ENCODE data around the gene DPH1.

DPH1 gene

DNA sequence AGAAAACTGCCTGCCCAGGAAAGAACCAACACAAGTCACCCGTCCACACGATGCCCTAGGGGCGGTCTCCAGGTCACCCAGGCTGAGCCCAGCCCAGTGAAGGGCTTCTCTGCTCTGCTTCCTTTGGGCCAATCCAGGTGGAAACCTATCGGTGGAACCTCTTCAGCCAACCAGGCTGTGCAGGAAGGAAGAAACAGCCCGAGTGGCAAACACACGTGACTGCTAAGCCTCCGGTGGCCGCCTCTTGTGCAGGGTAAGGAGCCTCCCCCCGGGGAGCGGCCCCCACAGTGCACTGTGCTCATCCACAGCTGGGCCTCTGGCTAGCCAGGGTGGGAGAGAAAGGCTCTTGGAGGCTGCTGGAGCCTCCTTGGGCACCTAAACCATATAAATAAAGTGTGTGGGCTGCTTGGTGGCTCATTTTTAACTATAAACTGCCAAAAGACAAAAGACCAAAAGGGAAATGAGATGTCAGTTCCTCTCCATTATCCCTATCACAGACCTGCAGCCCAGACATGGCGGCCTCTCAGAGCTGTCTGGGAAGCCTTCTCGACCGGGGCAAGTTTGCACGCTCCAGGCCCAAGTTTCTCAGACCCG lies 7.2 kb upstream of the DPH1 start:
- POLR2A ChIA-PET: interaction anchor here (0.6 to 3.5 kb wide), 3 partner anchors 107 to 301 kb away, joined by 5 to 19 read pairs (median 8); no protein-coding TSS in a partner anchor
- TF ChIP-seq ZNF423 (tag by site-specific recombination; IDR thresholded peaks at IDR 0.05): no peak
- no peak for TF ChIP-seq ZNF558 (tag by site-specific recombination; IDR thresholded peaks at IDR 0.05)
- TF ChIP-seq PRDM4 (tag by site-specific recombination; IDR thresholded peaks at IDR 0.05): 0 out of 2 replicates have a peak, but pooled peaks have one; percentile 24
- no peak for TF ChIP-seq IKZF3 (tag by site-specific recombination; IDR thresholded peaks at IDR 0.05)
- peak; percentile 20; the same call in 1 of the 2 replicates for TF ChIP-seq GLIS1 (tag by site-specific recombination; IDR thresholded peaks at IDR 0.05)
- TF ChIP-seq ZNF175 (tag by site-specific recombination; IDR thresholded peaks at IDR 0.05): no peak
- TF ChIP-seq ZNF174 (tag by site-specific recombination; IDR thresholded peaks at IDR 0.05): no peak
- peak; percentile 73 for TF ChIP-seq ZIC2 (tag by site-specific recombination; IDR thresholded peaks at IDR 0.05)
- no peak for TF ChIP-seq BCL11A (tag by site-specific recombination; IDR thresholded peaks at IDR 0.05; ENCODE audit: low read depth)
- TF ChIP-seq, protein P1, sequence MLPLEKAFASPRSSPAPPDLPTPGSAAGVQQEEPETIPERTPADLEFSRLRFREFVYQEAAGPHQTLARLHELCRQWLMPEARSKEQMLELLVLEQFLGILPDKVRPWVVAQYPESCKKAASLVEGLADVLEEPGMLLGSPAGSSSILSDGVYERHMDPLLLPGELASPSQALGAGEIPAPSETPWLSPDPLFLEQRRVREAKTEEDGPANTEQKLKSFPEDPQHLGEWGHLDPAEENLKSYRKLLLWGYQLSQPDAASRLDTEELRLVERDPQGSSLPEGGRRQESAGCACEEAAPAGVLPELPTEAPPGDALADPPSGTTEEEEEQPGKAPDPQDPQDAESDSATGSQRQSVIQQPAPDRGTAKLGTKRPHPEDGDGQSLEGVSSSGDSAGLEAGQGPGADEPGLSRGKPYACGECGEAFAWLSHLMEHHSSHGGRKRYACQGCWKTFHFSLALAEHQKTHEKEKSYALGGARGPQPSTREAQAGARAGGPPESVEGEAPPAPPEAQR (tag by site-specific recombination; IDR thresholded peaks at IDR 0.05): no peak
- TF ChIP-seq ZNF221 (tag by site-specific recombination; IDR thresholded peaks at IDR 0.05; ENCODE audit: borderline replicate concordance): no peak
- no peak for TF ChIP-seq HOXA7 (CRISPR knock-in tag; IDR thresholded peaks at IDR 0.05; ENCODE audit: borderline replicate concordance)
- TF ChIP-seq, protein P2, sequence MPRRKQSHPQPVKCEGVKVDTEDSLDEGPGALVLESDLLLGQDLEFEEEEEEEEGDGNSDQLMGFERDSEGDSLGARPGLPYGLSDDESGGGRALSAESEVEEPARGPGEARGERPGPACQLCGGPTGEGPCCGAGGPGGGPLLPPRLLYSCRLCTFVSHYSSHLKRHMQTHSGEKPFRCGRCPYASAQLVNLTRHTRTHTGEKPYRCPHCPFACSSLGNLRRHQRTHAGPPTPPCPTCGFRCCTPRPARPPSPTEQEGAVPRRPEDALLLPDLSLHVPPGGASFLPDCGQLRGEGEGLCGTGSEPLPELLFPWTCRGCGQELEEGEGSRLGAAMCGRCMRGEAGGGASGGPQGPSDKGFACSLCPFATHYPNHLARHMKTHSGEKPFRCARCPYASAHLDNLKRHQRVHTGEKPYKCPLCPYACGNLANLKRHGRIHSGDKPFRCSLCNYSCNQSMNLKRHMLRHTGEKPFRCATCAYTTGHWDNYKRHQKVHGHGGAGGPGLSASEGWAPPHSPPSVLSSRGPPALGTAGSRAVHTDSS (tag by site-specific recombination; IDR thresholded peaks at IDR 0.05): no peak
- TF ChIP-seq PBX3 (CRISPR knock-in tag; IDR thresholded peaks at IDR 0.05): no peak
- no peak for TF ChIP-seq ZBTB44 (tag by site-specific recombination; IDR thresholded peaks at IDR 0.05)
- no peak for TF ChIP-seq ZNF19 (tag by site-specific recombination; IDR thresholded peaks at IDR 0.05; ENCODE audit: low read depth)
- CTCF ChIA-PET: interaction anchor here (0.5 to 12.2 kb wide), 4 partner anchors 10 to 157 kb away, joined by 3 to 145 read pairs (median 14); no protein-coding TSS in a partner anchor
- peaks cover 10% of the 10 kb centered on the region; the same call in 1 of the 2 replicates for H3K4me1 ChIP-seq (ENCODE audit: control insufficient read depth, insufficient read depth, low read length)
- no peaks in the 10 kb centered on the region for H3K36me3 ChIP-seq (ENCODE audit: control insufficient read depth in 2 of 2, insufficient read depth in 1 of 2, low read length in 2 of 2)
- no peak overlapping the region for H3K27ac ChIP-seq (ENCODE audit: extremely low read depth, low read depth, low read length)
- H3K4me3 ChIP-seq (ENCODE audit: low read depth, low read length): no peak overlapping the region
- no peaks in the 10 kb centered on the region for H3K9me3 ChIP-seq (ENCODE audit: control insufficient read depth, insufficient read depth, low read depth, low read length)

Data from HEK293 (cell line).